H1 (cell line): ENCODE measurements around the gene FHIT. TPM values are rescaled to one million over a fixed set of nuclear protein-coding genes. Genes with fewer than 3 reads are reported as not detected.

Experiments used
- CTCF ChIA-PET: fragments of 300-600 bp; sonication (Branson Sonifier 250); formaldehyde crosslinking; loops from one replicate; lab custom pipeline; 2021; ENCODE audit not compliant: partially characterized antibody; lab: Charles Lee
- POLR2A ChIA-PET: fragments of 300-600 bp; sonication (Branson Sonifier 250); formaldehyde crosslinking; loops from one replicate; lab custom pipeline; 2021; ENCODE audit warnings: inconsistent platforms; ENCODE audit not compliant: partially characterized antibody; lab: Charles Lee
- DNase-seq, 2 experiments: peaks; one replicate each; pipeline versions ENCODE4 v3.0.0 to v3.0.0-alpha.2; 2010 to 2022; ENCODE audit warnings: low spot score in 2 of 2, low read depth in 1 of 2, mixed read lengths in 1 of 2
- FAIRE-seq: peaks from 2 replicates; lab custom pipeline; 2011; peaks lifted over from hg19 to GRCh38; lab: Jason Lieb, UNC
- H2AFZ ChIP-seq: 2 replicates; pipeline ENCODE4 v1.8.1; 2012; ENCODE audit warnings: low read length, inconsistent platforms
- H2AK5ac ChIP-seq: 2 replicates; pipeline ENCODE4 v1.6.1; 2013; ENCODE audit warnings: low read depth, low read length
- H2BK120ac ChIP-seq: replicated peaks from 2 replicates; pipeline ENCODE3; 2013; ENCODE audit warnings: low read depth, low read length, inconsistent platforms
- H2BK12ac ChIP-seq: 2 replicates; pipeline ENCODE4 v1.6.1; 2013; ENCODE audit warnings: low read depth, low read length
- H2BK15ac ChIP-seq: 2 replicates; pipeline ENCODE4 v1.6.1; 2013; ENCODE audit warnings: low read length
- H2BK20ac ChIP-seq: 2 replicates; pipeline ENCODE4 v1.6.1; 2013; ENCODE audit warnings: low read length
- H2BK5ac ChIP-seq: 2 replicates; pipeline ENCODE4 v1.6.1; 2013; ENCODE audit warnings: low read depth, low read length
- H3K14ac ChIP-seq: 2 replicates; pipeline ENCODE4 v1.6.1; 2013; ENCODE audit warnings: inconsistent platforms; ENCODE audit not compliant: insufficient read length
- H3K18ac ChIP-seq: 2 replicates; pipeline ENCODE4 v1.6.1; 2013; ENCODE audit warnings: low read length; ENCODE audit errors: extremely low read depth
- H3K23ac ChIP-seq: 2 replicates; pipeline ENCODE4 v1.6.1; 2013; ENCODE audit warnings: inconsistent platforms; ENCODE audit not compliant: insufficient read length
- H3K23me2 ChIP-seq: 2 replicates; pipeline ENCODE4 v1.6.1; 2013; ENCODE audit warnings: low read depth, low read length
- H3K27ac ChIP-seq: 2 replicates; pipeline ENCODE4 v1.6.1; 2011; ENCODE audit warnings: low read depth, low read length, inconsistent platforms
- H3K27me3 ChIP-seq, 4 experiments: replicated peaks in 1 of 4; 1 replicate in 1 of 4; 2 replicates in 3 of 4; pipeline versions ENCODE4 v1.6.1 to v1.8.1; 2011 to 2013; ENCODE audit warnings: low read length in 3 of 4, mild to moderate bottlenecking in 3 of 4, inconsistent platforms in 2 of 4, mixed read lengths in 2 of 4, moderate library complexity in 1 of 4; ENCODE audit not compliant: control insufficient read depth in 3 of 4, insufficient read depth in 3 of 4; ENCODE audit errors: extremely low read depth in 1 of 4
- H3K36me3 ChIP-seq, 4 experiments: 2 replicates each; pipeline versions ENCODE4 v1.6.1 to v1.8.1; 2011 to 2013; ENCODE audit warnings: mild to moderate bottlenecking in 4 of 4, low read length in 3 of 4, moderate library complexity in 2 of 4, control low read depth in 1 of 4, inconsistent platforms in 1 of 4; ENCODE audit not compliant: insufficient read depth in 4 of 4, control insufficient read depth in 2 of 4
- H3K4ac ChIP-seq: replicated peaks from 2 replicates; pipeline ENCODE3; 2013; ENCODE audit warnings: low read length, low read depth, mixed read lengths, inconsistent platforms; ENCODE audit not compliant: insufficient read length
- H3K4me1 ChIP-seq, 4 experiments: replicated peaks in 1 of 4; 1 replicate in 1 of 4; 2 replicates in 3 of 4; pipeline versions ENCODE4 v1.6.1 to v1.8.1; 2011 to 2013; ENCODE audit warnings: low read length in 3 of 4, inconsistent platforms in 2 of 4, mixed read lengths in 1 of 4; ENCODE audit not compliant: insufficient read depth in 4 of 4, control insufficient read depth in 3 of 4
- H3K4me2 ChIP-seq, 2 experiments: 2 replicates each; pipeline versions ENCODE4 v1.6.1 to v1.8.1; 2011 to 2013; ENCODE audit warnings: low read depth in 2 of 2, low read length in 2 of 2, control low read depth in 1 of 2, inconsistent platforms in 1 of 2, mild to moderate bottlenecking in 1 of 2; ENCODE audit not compliant: insufficient read depth in 1 of 2
- H3K4me3 ChIP-seq, 4 experiments: fragments of 200-600, 300-600 bp in 1 of 4; sonication (generic), shearing (Covaris generic), sonication (Bioruptor Twin) in 1 of 4; 2 replicates each; pipeline versions ENCODE4 v1.5.1 to v1.8.1; 2011 to 2016; ENCODE audit warnings: low read length in 4 of 4, low read depth in 3 of 4, control low read depth in 2 of 4, inconsistent platforms in 2 of 4, mild to moderate bottlenecking in 2 of 4, mixed read lengths in 1 of 4, moderate library complexity in 1 of 4; ENCODE audit not compliant: insufficient read depth in 2 of 4; ENCODE audit errors: extremely low read depth in 1 of 4
- H3K56ac ChIP-seq: replicated peaks from 2 replicates; pipeline ENCODE3; 2013; ENCODE audit warnings: low read depth, mild to moderate bottlenecking, mixed read lengths, low read length, inconsistent platforms; ENCODE audit not compliant: insufficient read length
- H3K79me1 ChIP-seq: 2 replicates; pipeline ENCODE4 v1.6.1; 2013; ENCODE audit warnings: low read depth, low read length, control low read depth
- H3K79me2 ChIP-seq, 2 experiments: 2 replicates each; pipeline versions ENCODE4 v1.6.1 to v1.8.1; 2012 to 2013; ENCODE audit warnings: low read length in 2 of 2, mild to moderate bottlenecking in 2 of 2, inconsistent platforms in 1 of 2; ENCODE audit not compliant: insufficient read depth in 2 of 2, control insufficient read depth in 1 of 2
- H3K9ac ChIP-seq, 4 experiments: replicated peaks in 1 of 4; 1 replicate in 1 of 4; 2 replicates in 3 of 4; pipeline versions ENCODE4 v1.6.1 to v1.8.1; 2011 to 2013; ENCODE audit warnings: low read depth in 3 of 4, low read length in 3 of 4, control low read depth in 2 of 4, mild to moderate bottlenecking in 2 of 4, moderate library complexity in 2 of 4, inconsistent platforms in 1 of 4; ENCODE audit errors: extremely low read depth in 1 of 4
- H3K9me3 ChIP-seq, 2 experiments: 2 replicates each; pipeline versions ENCODE4 v1.6.1 to v1.8.1; 2012 to 2013; ENCODE audit warnings: mild to moderate bottlenecking in 2 of 2, moderate library complexity in 2 of 2, control low read depth in 1 of 2, inconsistent platforms in 1 of 2, low read depth in 1 of 2, low read length in 1 of 2, mixed read lengths in 1 of 2; ENCODE audit not compliant: insufficient read depth in 2 of 2
- H4K20me1 ChIP-seq, 2 experiments: replicated peaks in 1 of 2; 2 replicates each; pipeline versions ENCODE3 to v1.8.1; 2011 to 2013; ENCODE audit warnings: inconsistent platforms in 2 of 2, low read length in 2 of 2, mild to moderate bottlenecking in 1 of 2; ENCODE audit not compliant: insufficient read depth in 2 of 2, control insufficient read depth in 1 of 2
- H4K5ac ChIP-seq: 2 replicates; pipeline ENCODE4 v1.6.1; 2013; ENCODE audit warnings: low read length, low read depth, mixed read lengths, inconsistent platforms; ENCODE audit not compliant: insufficient read length
- H4K8ac ChIP-seq: 2 replicates; pipeline ENCODE4 v1.8.0; 2013; ENCODE audit warnings: mild to moderate bottlenecking, moderate library complexity, low read length, inconsistent platforms; ENCODE audit not compliant: insufficient read depth; ENCODE audit errors: extremely low read depth
- H4K91ac ChIP-seq: replicated peaks from 2 replicates; pipeline ENCODE3; 2013; ENCODE audit warnings: low read length, mixed read lengths, inconsistent platforms; ENCODE audit not compliant: insufficient read length
- GTF2F1 ChIP-seq: IDR thresholded peaks from 2 replicates; pipeline ENCODE4 v1.6.1; 2012; ENCODE audit warnings: low read depth, low read length, improper control_type of control experiment, borderline replicate concordance
- HDAC6 ChIP-seq: IDR thresholded peaks from one replicate; pipeline ENCODE4 v1.7.1; 2012; ENCODE audit warnings: low read depth, mild to moderate bottlenecking, inconsistent platforms, low read length, moderate library complexity
- KDM1A ChIP-seq: fragments of 200-600, 300-600 bp; sonication (generic); IDR thresholded peaks from 2 replicates; pipeline ENCODE4 v1.7.1; 2016; ENCODE audit warnings: mild to moderate bottlenecking, low read length, borderline replicate concordance
- SIRT6 ChIP-seq: IDR thresholded peaks from one replicate; pipeline ENCODE4 v1.7.1; 2012; ENCODE audit warnings: low read length, inconsistent platforms
- SP1 ChIP-seq: IDR thresholded peaks from 2 replicates; pipeline ENCODE4 v1.6.1; 2011; ENCODE audit warnings: low read depth, low read length
- SP2 ChIP-seq: IDR thresholded peaks from 2 replicates; pipeline ENCODE4 v1.6.1; 2012; ENCODE audit warnings: mild to moderate bottlenecking, low read length, inconsistent platforms
- TAF1 ChIP-seq: IDR thresholded peaks from 2 replicates; pipeline ENCODE4 v1.6.1; 2011; ENCODE audit warnings: mild to moderate bottlenecking, low read depth, low read length
- TAF7 ChIP-seq: optimal IDR thresholded peaks from 2 replicates; pipeline ENCODE3; 2011; ENCODE audit warnings: low read depth, mild to moderate bottlenecking, inconsistent platforms, low read length, moderate library complexity, borderline replicate concordance
- WGBS, 2 experiments: shearing (Covaris generic) in 1 of 2; methylation state at CpG; one replicate each; pipeline versions ENCODE4 v1.1.6 to v1.1.7; 2013 to 2015; ENCODE audit warnings: low lambda C conversion rate in 2 of 2, mixed read lengths in 2 of 2, inconsistent platforms in 1 of 2, low coverage in 1 of 2, missing lambda C conversion rate in 1 of 2; ENCODE audit not compliant: insufficient replicate concordance in 2 of 2, insufficient coverage in 1 of 2, insufficient read length in 1 of 2; ENCODE audit errors: extremely low coverage in 1 of 2, missing lambda C conversion rate in 1 of 2; 5-methylcytosine and 5-hydroxymethylcytosine counted together
- polyA plus RNA-seq, 7 experiments: library from polyadenylated mRNA; depleted of rRNA in 3 of 7; stranded (reverse) in 5 of 7; unstranded in 2 of 7; fragments of >200 nt in 5 of 7; fragments of 200-250 nt in 2 of 7; gene quantifications; 1 replicate in 5 of 7; 2 replicates in 1 of 7; 4 replicates in 1 of 7; pipeline versions ENCODE4 v1.2.1 to v1.2.3, GENCODE V29; 2011 to 2013; ENCODE audit warnings: missing spikeins in 2 of 7, mixed read lengths in 2 of 7
- total RNA-seq: library from RNA; stranded (reverse); fragmentation: NEBNext Ultra II Directional; extraction: Animal tissue kit (Norgen Biotek cat#: 25700); gene quantifications from 2 replicates; pipeline ENCODE4 v1.2.1, GENCODE V29; 2021
- TF ChIP-seq, protein P1 (sequence below): IDR thresholded peaks from 2 replicates; pipeline ENCODE4 v1.6.1; 2011; ENCODE audit warnings: low read depth, mild to moderate bottlenecking, low read length; ENCODE audit not compliant: insufficient read depth
- TF ChIP-seq, protein P2 (sequence below), 3 experiments: IDR thresholded peaks; 1 replicate in 2 of 3; 2 replicates in 1 of 3; pipeline versions ENCODE4 v1.5.1 to v1.6.1; 2011; ENCODE audit warnings: low read length in 3 of 3, mild to moderate bottlenecking in 3 of 3, inconsistent platforms in 2 of 3, low read depth in 1 of 3, moderate library complexity in 1 of 3; ENCODE audit not compliant: insufficient read depth in 1 of 3; ENCODE audit errors: control extremely low read depth in 1 of 3

The FHIT gene
- total and polyA plus RNA-seq, 2 of the 8 experiments (the other 6 are each of a cell fraction or from before 2014, with no cell fraction given) = 1.2 to 3.2 TPM

DNA sequence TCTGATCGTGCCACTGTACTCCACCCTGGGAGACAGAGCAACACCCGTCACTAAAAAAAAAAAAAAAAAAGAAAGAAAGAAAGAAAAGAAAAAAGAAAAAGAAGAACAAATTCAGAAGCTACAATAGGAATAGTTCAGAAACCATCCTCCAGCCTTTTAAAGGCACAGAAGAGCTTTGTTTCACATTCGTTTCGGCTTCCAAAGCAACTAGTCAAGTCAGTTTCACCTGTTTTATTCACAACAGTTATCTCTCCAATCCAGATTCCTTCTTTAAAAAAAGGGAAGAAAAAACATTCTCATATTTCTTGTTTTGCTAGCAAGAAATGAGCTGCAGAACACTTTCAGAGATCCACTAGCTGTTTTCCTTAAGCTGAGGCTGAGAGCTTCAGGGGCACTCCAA is 1433.7 kb downstream of the FHIT start:
- H3K56ac ChIP-seq = no peak overlapping the region
- no peaks in the 10 kb centered on the region for H3K79me2 ChIP-seq
- no peak overlapping the region for H3K9ac ChIP-seq
- no peak overlapping the region for H3K4me2 ChIP-seq
- no peak overlapping the region for H3K4ac ChIP-seq
- no peak overlapping the region for H3K27ac ChIP-seq
- no peak for FAIRE-seq
- no peak overlapping the region for H3K14ac ChIP-seq
- H3K27me3 ChIP-seq = no peaks in the 10 kb centered on the region; a peak in 1 of 7 replicates
- H3K4me1 ChIP-seq = peaks cover 0 to 10% (median 4%) of the 10 kb centered on the region in 4 experiments; a peak in 5 of 7 replicates
- no peak for DNase-seq
- no peak overlapping the region for H4K5ac ChIP-seq
- no peak for TF ChIP-seq HDAC6
- no peak for TF ChIP-seq TAF7
- no peak for TF ChIP-seq GTF2F1
- no peak for TF ChIP-seq TAF1
- TF ChIP-seq SP2 = no peak
- no peak for TF ChIP-seq SIRT6
- TF ChIP-seq, protein P1, sequence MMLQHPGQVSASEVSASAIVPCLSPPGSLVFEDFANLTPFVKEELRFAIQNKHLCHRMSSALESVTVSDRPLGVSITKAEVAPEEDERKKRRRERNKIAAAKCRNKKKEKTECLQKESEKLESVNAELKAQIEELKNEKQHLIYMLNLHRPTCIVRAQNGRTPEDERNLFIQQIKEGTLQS = no peak
- TF ChIP-seq SP1 = no peak
- TF ChIP-seq, protein P2, sequence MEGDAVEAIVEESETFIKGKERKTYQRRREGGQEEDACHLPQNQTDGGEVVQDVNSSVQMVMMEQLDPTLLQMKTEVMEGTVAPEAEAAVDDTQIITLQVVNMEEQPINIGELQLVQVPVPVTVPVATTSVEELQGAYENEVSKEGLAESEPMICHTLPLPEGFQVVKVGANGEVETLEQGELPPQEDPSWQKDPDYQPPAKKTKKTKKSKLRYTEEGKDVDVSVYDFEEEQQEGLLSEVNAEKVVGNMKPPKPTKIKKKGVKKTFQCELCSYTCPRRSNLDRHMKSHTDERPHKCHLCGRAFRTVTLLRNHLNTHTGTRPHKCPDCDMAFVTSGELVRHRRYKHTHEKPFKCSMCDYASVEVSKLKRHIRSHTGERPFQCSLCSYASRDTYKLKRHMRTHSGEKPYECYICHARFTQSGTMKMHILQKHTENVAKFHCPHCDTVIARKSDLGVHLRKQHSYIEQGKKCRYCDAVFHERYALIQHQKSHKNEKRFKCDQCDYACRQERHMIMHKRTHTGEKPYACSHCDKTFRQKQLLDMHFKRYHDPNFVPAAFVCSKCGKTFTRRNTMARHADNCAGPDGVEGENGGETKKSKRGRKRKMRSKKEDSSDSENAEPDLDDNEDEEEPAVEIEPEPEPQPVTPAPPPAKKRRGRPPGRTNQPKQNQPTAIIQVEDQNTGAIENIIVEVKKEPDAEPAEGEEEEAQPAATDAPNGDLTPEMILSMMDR (IDR thresholded peaks at IDR 0.05; ENCODE audit: control extremely low read depth in 1 of 3, insufficient read depth in 1 of 3, low read depth in 1 of 3, low read length in 3 of 3) = no peak
- TF ChIP-seq KDM1A = no peak
- no peak overlapping the region for H2BK120ac ChIP-seq
- no peak overlapping the region for H2AK5ac ChIP-seq
- ChIA-PET POLR2A (no interaction called here), CTCF (interaction anchor here (0.8 kb wide), 1 partner anchor 8 kb away, joined by 4 read pairs; no protein-coding TSS in a partner anchor)
- no peak overlapping the region for H2AFZ ChIP-seq
- H2BK5ac ChIP-seq = no peak overlapping the region
- no peaks in the 10 kb centered on the region for H4K20me1 ChIP-seq
- H3K23me2 ChIP-seq = no peaks in the 10 kb centered on the region
- H4K8ac ChIP-seq = no peak overlapping the region
- no peak overlapping the region for H2BK20ac ChIP-seq
- H3K79me1 ChIP-seq = no peaks in the 10 kb centered on the region
- H2BK12ac ChIP-seq = no peak overlapping the region
- no peak overlapping the region for H3K4me3 ChIP-seq
- no peaks in the 10 kb centered on the region for H3K9me3 ChIP-seq
- H3K18ac ChIP-seq = no peak overlapping the region
- no peak overlapping the region for H3K23ac ChIP-seq
- no peak overlapping the region for H2BK15ac ChIP-seq
- no peak overlapping the region for H4K91ac ChIP-seq
- H3K36me3 ChIP-seq = no peaks in the 10 kb centered on the region; a peak in 1 of 8 replicates
- 68% methylated on average over 4 of the region's 4 CpGs; no CpG with 5 or more reads in 1 of the 2 experiments for WGBS, 2 experiments
